H1 (cell line): ENCODE results near the gene C6orf62.

Experiments
- ASH2L ChIP-seq: fragments of 200-600, 300-600 bp; sonication (generic); IDR thresholded peaks from one replicate; pipeline ENCODE4 v1.7.1; 2017; ENCODE audit warnings: low read length
- ATF3 ChIP-seq: IDR thresholded peaks from 2 replicates; pipeline ENCODE4 v1.6.1; 2011; ENCODE audit warnings: low read depth, mild to moderate bottlenecking, low read length; ENCODE audit not compliant: insufficient read depth
- CTCF ChIP-seq, 3 experiments: IDR thresholded peaks; 1 replicate in 2 of 3; 2 replicates in 1 of 3; pipeline versions ENCODE4 v1.5.1 to v1.6.1; 2011; ENCODE audit warnings: low read length in 3 of 3, mild to moderate bottlenecking in 3 of 3, inconsistent platforms in 2 of 3, low read depth in 1 of 3, moderate library complexity in 1 of 3; ENCODE audit not compliant: insufficient read depth in 1 of 3; ENCODE audit errors: control extremely low read depth in 1 of 3
- JUND ChIP-seq: IDR thresholded peaks from 2 replicates; pipeline ENCODE4 v1.6.1; 2011; ENCODE audit warnings: mild to moderate bottlenecking, improper control_type of control experiment, low read length
- RAD21 ChIP-seq, 2 experiments: IDR thresholded peaks in 1 of 2; conservative IDR thresholded peaks in 1 of 2; 2 replicates each; pipeline ENCODE4 v1.6.1; 2011; ENCODE audit warnings: low read depth in 2 of 2, low read length in 2 of 2, improper control_type of control experiment in 1 of 2, inconsistent platforms in 1 of 2, mild to moderate bottlenecking in 1 of 2, moderate library complexity in 1 of 2
- RXRA ChIP-seq: IDR thresholded peaks from 2 replicates; pipeline ENCODE4 v1.6.1; 2011; ENCODE audit warnings: low read depth, mild to moderate bottlenecking, low read length, moderate library complexity; ENCODE audit not compliant: insufficient read depth
- SRF ChIP-seq: IDR thresholded peaks from 2 replicates; pipeline ENCODE4 v1.6.1; 2011; ENCODE audit warnings: mild to moderate bottlenecking, low read depth, low read length, moderate library complexity
- TAF1 ChIP-seq: IDR thresholded peaks from 2 replicates; pipeline ENCODE4 v1.6.1; 2011; ENCODE audit warnings: mild to moderate bottlenecking, low read depth, low read length
- TEAD4 ChIP-seq: IDR thresholded peaks from 2 replicates; pipeline ENCODE4 v1.6.1; 2012; ENCODE audit warnings: low read depth, low read length, inconsistent platforms, mixed read lengths

GRCh38 chr6:24738741-24739140, 19.8 kb upstream of the C6orf62 start:
- no peak for TF ChIP-seq TAF1
- TF ChIP-seq JUND = no peak
- no peak for TF ChIP-seq ASH2L
- TF ChIP-seq RXRA = no peak
- no peak for TF ChIP-seq SRF
- TF ChIP-seq CTCF (IDR thresholded peaks at IDR 0.05; ENCODE audit: control extremely low read depth in 1 of 3, insufficient read depth in 1 of 3, low read depth in 1 of 3, low read length in 3 of 3) = no peak
- TF ChIP-seq RAD21 (IDR thresholded peaks at IDR 0.05 in 1 of 2, conservative IDR thresholded peaks at IDR 0.05 in 1 of 2; ENCODE audit: low read depth in 2 of 2, low read length in 2 of 2) = no peak
- TF ChIP-seq TEAD4 = no peak
- TF ChIP-seq ATF3 = no peak
